ENCODE results near the gene ADIPOQ. TPM values are rescaled to one million over a fixed set of nuclear protein-coding genes. Genes with fewer than 3 reads are reported as not detected.
"Not testable (repeated sequence)": the region's sequence is repeated elsewhere in the genome, so short reads cannot be mapped to it uniquely, and the experiment has no call there.

ADIPOQ gene
- total RNA-seq, 2 experiments from 2014 or later = not detected

GRCh38 chr3:186879781-186880180 lies 37.3 kb downstream of the ADIPOQ start:
- Mint-ChIP-seq H3K9me3 (no peaks in the 10 kb centered on the region), H3K27ac (no peak overlapping the region), H3K4me1 (ENCODE audit: low read depth) (peaks cover 46% of the 10 kb centered on the region), H3K27me3 (ENCODE audit: low read depth) (no peaks in the 10 kb centered on the region), H3K4me3 (no peak overlapping the region), H3K36me3 (ENCODE audit: low read depth) (no peaks in the 10 kb centered on the region)
- intact Hi-C loops (cut with micrococcal nuclease) = loop anchor here (5.0 kb wide), 1 partner anchor 312 kb away; the partner anchor contains the start of gene TBCCD1
- CTCF ChIA-PET = interaction anchor here (1.0 to 2.1 kb wide), 3 partner anchors 7 to 23 kb away, joined by 3 to 5 read pairs (median 4); no protein-coding TSS in a partner anchor
- no peak for DNase-seq

- Mint-ChIP-seq H3K4me1 (ENCODE audit: low read depth) (peaks cover 51% of the 10 kb centered on the region), H3K4me3 (no peak overlapping the region), H3K9me3 (no peaks in the 10 kb centered on the region), H3K27me3 (ENCODE audit: low read depth) (no peaks in the 10 kb centered on the region), H3K36me3 (ENCODE audit: low read depth) (no peaks in the 10 kb centered on the region), H3K27ac (peak overlapping the region; percentile 64)
- CTCF ChIA-PET = interaction anchor here (0.8 to 2.1 kb wide), 7 partner anchors 8 to 177 kb away, joined by 3 to 8 read pairs (median 4); no protein-coding TSS in a partner anchor
- peak; percentile 12 for DNase-seq
- intact Hi-C loops (cut with micrococcal nuclease) = loop anchor here (5.0 kb wide), 1 partner anchor 313 kb away; the partner anchor contains the start of gene TBCCD1
Observed at GRCh38 chr3:186880406-186880805, 37.9 kb downstream of the ADIPOQ start.

GRCh38 chr3:186882150-186882524 lies 39.6 kb downstream of the ADIPOQ start:
- H3K4me1 Mint-ChIP-seq (ENCODE audit: low read depth) = peaks cover 56% of the 10 kb centered on the region
- peak overlapping the region; percentile 81 for H3K27ac Mint-ChIP-seq

GRCh38 chr3:186882881-186883685 lies 40.6 kb downstream of the ADIPOQ start:
- H3K27me3 Mint-ChIP-seq (ENCODE audit: low read depth) = no peaks in the 10 kb centered on the region
- CTCF ChIA-PET = interaction anchor here (0.6 kb wide), 1 partner anchor 282 kb away, joined by 4 read pairs; no protein-coding TSS in a partner anchor
- DNase-seq = peak; percentile 74
- H3K9me3 Mint-ChIP-seq = no peaks in the 10 kb centered on the region
- H3K4me1 Mint-ChIP-seq (ENCODE audit: low read depth) = peaks cover 56% of the 10 kb centered on the region
- H3K4me3 Mint-ChIP-seq = peak overlapping the region; percentile 14
- H3K36me3 Mint-ChIP-seq (ENCODE audit: low read depth) = no peaks in the 10 kb centered on the region
- H3K27ac Mint-ChIP-seq = peak overlapping the region; percentile 72
- intact Hi-C loops (cut with micrococcal nuclease) = loop anchor here (1.0 to 5.0 kb wide), 13 partner anchors 18 to 316 kb away; partner anchors contain the start of genes ST6GAL1 and TBCCD1

More at GRCh38 chr3:186882150-186882524, 39.6 kb downstream of the ADIPOQ start:
- Mint-ChIP-seq H3K4me3 (no peak overlapping the region), H3K9me3 (no peaks in the 10 kb centered on the region), H3K27me3 (ENCODE audit: low read depth) (no peaks in the 10 kb centered on the region), H3K36me3 (ENCODE audit: low read depth) (no peaks in the 10 kb centered on the region)
- intact Hi-C loops (cut with micrococcal nuclease) = loop anchor here (1.0 to 5.0 kb wide), 6 partner anchors 71 to 315 kb away; partner anchors contain the start of gene TBCCD1
- peak; percentile 9 for DNase-seq
- CTCF ChIA-PET = interaction anchor here (0.6 to 1.4 kb wide), 4 partner anchors 22 to 283 kb away, joined by 3 to 5 read pairs (median 4); no protein-coding TSS in a partner anchor

GRCh38 chr3:186883686-186884058 lies 41.2 kb downstream of the ADIPOQ start:
- H3K4me1 Mint-ChIP-seq (ENCODE audit: low read depth) = peaks cover 59% of the 10 kb centered on the region
- DNase-seq = no peak
- intact Hi-C loops (cut with micrococcal nuclease) = loop anchor here (1.0 to 5.0 kb wide), 8 partner anchors 18 to 316 kb away; partner anchors contain the start of genes ST6GAL1 and TBCCD1
- H3K27me3 Mint-ChIP-seq (ENCODE audit: low read depth) = no peaks in the 10 kb centered on the region
- peak overlapping the region; percentile 72 for H3K27ac Mint-ChIP-seq
- H3K36me3 Mint-ChIP-seq (ENCODE audit: low read depth) = no peaks in the 10 kb centered on the region
- no peak overlapping the region for H3K4me3 Mint-ChIP-seq
- CTCF ChIA-PET = no interaction called here
- no peaks in the 10 kb centered on the region for H3K9me3 Mint-ChIP-seq

GRCh38 chr3:186884868-186885267 lies 42.4 kb downstream of the ADIPOQ start:
- peaks cover 53% of the 10 kb centered on the region for H3K4me1 Mint-ChIP-seq (ENCODE audit: low read depth)

GRCh38 chr3:186886202-186886981 lies 43.9 kb downstream of the ADIPOQ start:
- Mint-ChIP-seq H3K4me1 (ENCODE audit: low read depth) (peaks cover 38% of the 10 kb centered on the region), H3K27me3 (ENCODE audit: low read depth) (no peaks in the 10 kb centered on the region), H3K9me3 (no peaks in the 10 kb centered on the region), H3K4me3 (no peak overlapping the region), H3K36me3 (ENCODE audit: low read depth) (no peaks in the 10 kb centered on the region), H3K27ac (no peak overlapping the region)
- DNase-seq = no peak
- CTCF ChIA-PET = no interaction called here
- intact Hi-C loops (cut with micrococcal nuclease) = no loop called here

More at GRCh38 chr3:186884868-186885267, 42.4 kb downstream of the ADIPOQ start:
- H3K27ac Mint-ChIP-seq; H3K4me3 Mint-ChIP-seq; H3K36me3 Mint-ChIP-seq (ENCODE audit: low read depth); CTCF ChIA-PET; H3K9me3 Mint-ChIP-seq; H3K27me3 Mint-ChIP-seq (ENCODE audit: low read depth); DNase-seq: not testable (repeated sequence)
- intact Hi-C loops (cut with micrococcal nuclease) = loop anchor here (5.0 kb wide), 1 partner anchor 318 kb away; the partner anchor contains the start of gene TBCCD1

- H3K36me3 Mint-ChIP-seq (ENCODE audit: low read depth); intact Hi-C loops (cut with micrococcal nuclease); H3K4me3 Mint-ChIP-seq; DNase-seq; H3K27me3 Mint-ChIP-seq (ENCODE audit: low read depth); H3K9me3 Mint-ChIP-seq; H3K27ac Mint-ChIP-seq; CTCF ChIA-PET: not testable (repeated sequence)
- peaks cover 27% of the 10 kb centered on the region for H3K4me1 Mint-ChIP-seq (ENCODE audit: low read depth)
Observed at GRCh38 chr3:186887507-186887938, 45.0 kb downstream of the ADIPOQ start.

- H3K27me3 Mint-ChIP-seq (ENCODE audit: low read depth) = no peaks in the 10 kb centered on the region
- intact Hi-C loops (cut with micrococcal nuclease) = no loop called here
- H3K36me3 Mint-ChIP-seq (ENCODE audit: low read depth) = no peaks in the 10 kb centered on the region
- H3K4me3 Mint-ChIP-seq = no peak overlapping the region
- DNase-seq = no peak
- CTCF ChIA-PET = no interaction called here
- H3K9me3 Mint-ChIP-seq = no peaks in the 10 kb centered on the region
- H3K4me1 Mint-ChIP-seq (ENCODE audit: low read depth) = peaks cover 17% of the 10 kb centered on the region
- H3K27ac Mint-ChIP-seq = no peak overlapping the region
Observed at GRCh38 chr3:186888569-186888968, 46.1 kb downstream of the ADIPOQ start.

GRCh38 chr3:186889698-186890097 lies 47.2 kb downstream of the ADIPOQ start:
- H3K9me3 Mint-ChIP-seq; intact Hi-C loops (cut with micrococcal nuclease); H3K27me3 Mint-ChIP-seq (ENCODE audit: low read depth); DNase-seq; H3K36me3 Mint-ChIP-seq (ENCODE audit: low read depth); H3K4me3 Mint-ChIP-seq; H3K27ac Mint-ChIP-seq: not testable (repeated sequence)
- CTCF ChIA-PET = interaction anchor here (0.7 kb wide), 1 partner anchor 30 kb away, joined by 3 read pairs; no protein-coding TSS in a partner anchor
- H3K4me1 Mint-ChIP-seq (ENCODE audit: low read depth) = peaks cover 13% of the 10 kb centered on the region

GRCh38 chr3:186890911-186891310 lies 48.4 kb downstream of the ADIPOQ start:
- no peak overlapping the region for H3K27ac Mint-ChIP-seq
- no peaks in the 10 kb centered on the region for H3K27me3 Mint-ChIP-seq (ENCODE audit: low read depth)
- peaks cover 3% of the 10 kb centered on the region for H3K4me1 Mint-ChIP-seq (ENCODE audit: low read depth)
- H3K9me3 Mint-ChIP-seq = no peaks in the 10 kb centered on the region
- intact Hi-C loops (cut with micrococcal nuclease) = no loop called here
- CTCF ChIA-PET = no interaction called here
- no peak for DNase-seq
- H3K36me3 Mint-ChIP-seq (ENCODE audit: low read depth) = no peaks in the 10 kb centered on the region
- H3K4me3 Mint-ChIP-seq = no peak overlapping the region

- DNase-seq; H3K4me3 Mint-ChIP-seq; H3K27me3 Mint-ChIP-seq (ENCODE audit: low read depth); intact Hi-C loops (cut with micrococcal nuclease); H3K9me3 Mint-ChIP-seq; CTCF ChIA-PET; H3K27ac Mint-ChIP-seq; H3K4me1 Mint-ChIP-seq (ENCODE audit: low read depth); H3K36me3 Mint-ChIP-seq (ENCODE audit: low read depth): not testable (repeated sequence)
Observed at GRCh38 chr3:186893071-186893470, 50.6 kb downstream of the ADIPOQ start.
